T-helper 17 cell (primary cell): ENCODE data around the gene EVC2. TPM values are rescaled to one million over a fixed set of nuclear protein-coding genes. Genes with fewer than 3 reads are reported as not detected.

Experiments
- ATAC-seq: fragments of 150-1000 bp; cut with Tn5 transposase; 2 replicates; pipeline ENCODE4 v1.10.0; 2021; ENCODE audit warnings: mild to moderate bottlenecking, moderate library complexity
- DNase-seq, 3 donors: peaks; one replicate each; pipeline versions ENCODE4 v3.0.0 to v3.0.0-alpha.2; 2020 to 2021
- H3K9me3 ChIP-seq: one replicate; pipeline ENCODE4 v1.7.0; 2013; ENCODE audit warnings: low read length, mild to moderate bottlenecking; ENCODE audit not compliant: control insufficient read depth, poor library complexity, severe bottlenecking
- H3K27ac Mint-ChIP-seq: one replicate; pipeline ENCODE4 v1.8.0; 2022; ENCODE audit warnings: mild to moderate bottlenecking, moderate library complexity, mixed read lengths
- H3K27me3 Mint-ChIP-seq: one replicate; pipeline ENCODE4 v1.8.0; 2022; ENCODE audit warnings: mixed read lengths
- H3K36me3 Mint-ChIP-seq: one replicate; pipeline ENCODE4 v1.8.0; 2022; ENCODE audit warnings: low read depth, mixed read lengths
- H3K4me1 Mint-ChIP-seq: one replicate; pipeline ENCODE4 v1.8.0; 2022; ENCODE audit warnings: mild to moderate bottlenecking, mixed read lengths
- H3K4me3 Mint-ChIP-seq: one replicate; pipeline ENCODE4 v1.8.0; 2022; ENCODE audit warnings: mild to moderate bottlenecking, moderate library complexity, mixed read lengths
- total RNA-seq, 4 donors: library from RNA in 2 of 4; stranded (reverse) in 2 of 4; gene quantifications; one replicate each; pipeline ENCODE4 v1.2.3 and lab custom pipeline; 2022 to 2026

Gene EVC2, protein sequence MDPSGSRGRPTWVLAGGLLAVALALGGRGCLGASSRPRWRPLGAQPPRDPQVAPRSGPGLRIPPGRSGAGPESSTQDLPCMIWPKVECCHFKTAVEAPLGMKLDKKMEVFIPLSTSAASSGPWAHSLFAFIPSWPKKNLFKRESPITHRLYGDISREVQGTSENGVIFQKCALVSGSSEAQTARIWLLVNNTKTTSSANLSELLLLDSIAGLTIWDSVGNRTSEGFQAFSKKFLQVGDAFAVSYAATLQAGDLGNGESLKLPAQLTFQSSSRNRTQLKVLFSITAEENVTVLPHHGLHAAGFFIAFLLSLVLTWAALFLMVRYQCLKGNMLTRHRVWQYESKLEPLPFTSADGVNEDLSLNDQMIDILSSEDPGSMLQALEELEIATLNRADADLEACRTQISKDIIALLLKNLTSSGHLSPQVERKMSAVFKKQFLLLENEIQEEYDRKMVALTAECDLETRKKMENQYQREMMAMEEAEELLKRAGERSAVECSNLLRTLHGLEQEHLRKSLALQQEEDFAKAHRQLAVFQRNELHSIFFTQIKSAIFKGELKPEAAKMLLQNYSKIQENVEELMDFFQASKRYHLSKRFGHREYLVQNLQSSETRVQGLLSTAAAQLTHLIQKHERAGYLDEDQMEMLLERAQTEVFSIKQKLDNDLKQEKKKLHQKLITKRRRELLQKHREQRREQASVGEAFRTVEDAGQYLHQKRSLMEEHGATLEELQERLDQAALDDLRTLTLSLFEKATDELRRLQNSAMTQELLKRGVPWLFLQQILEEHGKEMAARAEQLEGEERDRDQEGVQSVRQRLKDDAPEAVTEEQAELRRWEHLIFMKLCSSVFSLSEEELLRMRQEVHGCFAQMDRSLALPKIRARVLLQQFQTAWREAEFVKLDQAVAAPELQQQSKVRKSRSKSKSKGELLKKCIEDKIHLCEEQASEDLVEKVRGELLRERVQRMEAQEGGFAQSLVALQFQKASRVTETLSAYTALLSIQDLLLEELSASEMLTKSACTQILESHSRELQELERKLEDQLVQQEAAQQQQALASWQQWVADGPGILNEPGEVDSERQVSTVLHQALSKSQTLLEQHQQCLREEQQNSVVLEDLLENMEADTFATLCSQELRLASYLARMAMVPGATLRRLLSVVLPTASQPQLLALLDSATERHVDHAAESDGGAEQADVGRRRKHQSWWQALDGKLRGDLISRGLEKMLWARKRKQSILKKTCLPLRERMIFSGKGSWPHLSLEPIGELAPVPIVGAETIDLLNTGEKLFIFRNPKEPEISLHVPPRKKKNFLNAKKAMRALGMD
- total RNA-seq (1 to 10 TPM; 3.6 to 6.8 TPM), total RNA-seq (lab: John Stamatoyannopoulos, UW) (14.7 to 17.7 reads per million in 2 donors)

DNA sequence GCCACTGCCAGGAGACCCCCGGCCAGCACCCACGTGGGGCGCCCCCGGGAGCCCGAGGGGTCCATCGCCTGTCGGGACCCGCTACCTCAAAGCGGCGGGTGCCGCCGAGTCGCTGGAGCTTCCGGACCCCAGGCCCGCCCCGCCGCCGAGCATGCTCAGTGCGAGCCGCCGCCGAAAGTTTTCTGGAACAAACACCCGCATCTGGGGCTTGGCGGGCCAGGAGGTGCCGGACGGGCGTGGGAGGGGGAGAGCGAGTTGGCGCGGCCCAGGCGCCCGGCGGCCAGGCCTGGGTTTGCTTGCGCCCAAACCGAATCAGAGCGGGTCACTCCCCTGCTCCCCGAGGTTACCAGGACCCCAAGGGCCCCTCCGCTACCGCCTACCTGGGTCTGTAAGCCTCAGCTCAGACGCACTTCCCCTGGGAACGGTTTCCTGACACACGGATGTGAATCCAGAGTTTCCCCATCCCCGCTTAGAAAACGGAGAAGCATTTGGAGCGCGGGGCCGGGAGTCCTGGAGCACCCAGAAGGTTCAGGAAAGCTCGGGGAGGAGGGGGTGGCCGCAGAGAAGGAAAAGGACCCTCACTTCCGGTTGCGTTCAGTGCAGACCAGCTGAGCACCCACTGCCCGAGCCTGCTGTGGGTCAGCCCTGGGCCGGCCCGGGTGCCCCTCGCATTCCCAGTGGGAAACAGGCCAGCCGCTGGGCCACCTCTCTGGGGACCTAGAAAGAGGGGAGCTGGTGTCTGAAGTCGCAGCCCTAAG, at the start of gene EVC2:
Gene EVC2 (minus strand): TSS at position 111 of the 758 bp plus-strand sequence. CDS start 46 bp downstream, at position 65.
- Mint-ChIP-seq H3K27ac (peak within 1 kb of the TSS; percentile 3), H3K27me3 (peaks cover 42% of the 10 kb centered on the region), H3K4me1 (peaks cover 11% of the 10 kb centered on the region), H3K4me3 (peak within 1 kb of the TSS; percentile 74), H3K36me3 (peaks cover 3% of the 10 kb centered on the region)
- ATAC-seq (peak; percentile 48), DNase-seq (peak; percentile 20 to 29 (median 22))
- no peaks in the 10 kb centered on the region for H3K9me3 ChIP-seq

- DNase-seq (no peak), ATAC-seq (no peak)
- no peaks in the 10 kb centered on the region for H3K27me3 Mint-ChIP-seq
- no peaks in the 10 kb centered on the region for H3K9me3 ChIP-seq
- peak overlapping the region; percentile 19 for H3K27ac Mint-ChIP-seq
- no peak overlapping the region for H3K4me3 Mint-ChIP-seq
- no peaks in the 10 kb centered on the region for H3K36me3 Mint-ChIP-seq
- H3K4me1 Mint-ChIP-seq, result peaks cover 6% of the 10 kb centered on the region
Measured at GRCh38 chr4:5757954-5758353, 49.6 kb upstream of the EVC2 start.

DNA sequence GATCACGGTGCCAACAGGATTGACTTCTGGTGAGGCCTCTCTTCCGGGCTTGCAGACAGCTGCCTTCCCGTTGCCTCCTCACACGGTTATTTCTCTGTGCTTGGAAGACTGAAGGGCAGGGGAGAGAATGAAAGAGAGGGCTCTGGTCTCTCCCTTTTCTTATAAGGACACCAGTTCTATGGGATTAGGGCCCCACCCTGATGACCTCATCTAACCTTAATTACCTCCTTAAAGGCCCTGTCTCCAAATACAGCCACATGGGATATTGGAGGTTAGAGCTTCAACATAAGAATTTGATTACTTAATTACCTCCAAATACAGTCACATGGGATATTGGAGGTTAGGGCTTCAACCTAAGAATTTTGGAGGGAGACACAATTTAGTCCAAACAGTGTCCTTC, 49.2 kb upstream of the EVC2 start:
- H3K27ac Mint-ChIP-seq, result no peak overlapping the region

DNA sequence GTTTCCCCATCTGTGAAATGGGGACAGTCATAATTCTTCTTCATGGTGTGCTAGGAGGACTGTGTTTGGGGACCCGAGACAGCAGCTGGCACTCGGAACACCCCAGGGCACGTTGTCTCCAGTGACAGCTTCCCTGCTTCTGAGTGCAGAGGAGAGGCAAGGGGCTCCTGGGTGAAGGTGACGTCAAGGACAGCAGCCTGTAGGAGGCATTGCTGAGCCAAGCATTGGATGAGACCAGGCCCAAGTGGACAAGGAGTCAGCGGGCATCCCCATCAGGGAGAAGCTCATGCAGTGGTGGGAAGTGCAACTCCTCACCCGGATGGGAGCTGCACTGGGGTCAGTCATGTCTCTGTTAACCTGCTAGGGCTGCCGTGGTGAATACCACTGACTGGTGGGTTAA, 48.7 kb upstream of the EVC2 start:
- H3K27ac Mint-ChIP-seq, result no peak overlapping the region
- no peaks in the 10 kb centered on the region for H3K27me3 Mint-ChIP-seq
- H3K4me1 Mint-ChIP-seq, result peaks cover 6% of the 10 kb centered on the region
- no peak for DNase-seq
- no peaks in the 10 kb centered on the region for H3K36me3 Mint-ChIP-seq
- ATAC-seq, result no peak
- no peaks in the 10 kb centered on the region for H3K9me3 ChIP-seq
- no peak overlapping the region for H3K4me3 Mint-ChIP-seq

More for the DNA sequence above, 49.2 kb upstream of the EVC2 start:
- H3K27me3 Mint-ChIP-seq, result no peaks in the 10 kb centered on the region
- peaks cover 6% of the 10 kb centered on the region for H3K4me1 Mint-ChIP-seq
- ATAC-seq (no peak), DNase-seq (no peak)
- H3K4me3 Mint-ChIP-seq, result no peak overlapping the region
- no peaks in the 10 kb centered on the region for H3K9me3 ChIP-seq
- no peaks in the 10 kb centered on the region for H3K36me3 Mint-ChIP-seq

- Mint-ChIP-seq H3K4me3 (no peak overlapping the region), H3K36me3 (no peaks in the 10 kb centered on the region), H3K4me1 (peaks cover 6% of the 10 kb centered on the region), H3K27ac (no peak overlapping the region), H3K27me3 (no peaks in the 10 kb centered on the region)
- ATAC-seq, result no peak
- DNase-seq, result no peak
- no peaks in the 10 kb centered on the region for H3K9me3 ChIP-seq
Measured at GRCh38 chr4:5756271-5756670, 47.9 kb upstream of the EVC2 start.

- no peak for ATAC-seq
- no peak overlapping the region for H3K4me3 Mint-ChIP-seq
- no peak overlapping the region for H3K27ac Mint-ChIP-seq
- no peaks in the 10 kb centered on the region for H3K27me3 Mint-ChIP-seq
- H3K36me3 Mint-ChIP-seq, result no peaks in the 10 kb centered on the region
- DNase-seq, result no peak
- H3K4me1 Mint-ChIP-seq, result peaks cover 6% of the 10 kb centered on the region
- H3K9me3 ChIP-seq, result no peaks in the 10 kb centered on the region
Measured at GRCh38 chr4:5755679-5756078, 47.3 kb upstream of the EVC2 start.

DNA sequence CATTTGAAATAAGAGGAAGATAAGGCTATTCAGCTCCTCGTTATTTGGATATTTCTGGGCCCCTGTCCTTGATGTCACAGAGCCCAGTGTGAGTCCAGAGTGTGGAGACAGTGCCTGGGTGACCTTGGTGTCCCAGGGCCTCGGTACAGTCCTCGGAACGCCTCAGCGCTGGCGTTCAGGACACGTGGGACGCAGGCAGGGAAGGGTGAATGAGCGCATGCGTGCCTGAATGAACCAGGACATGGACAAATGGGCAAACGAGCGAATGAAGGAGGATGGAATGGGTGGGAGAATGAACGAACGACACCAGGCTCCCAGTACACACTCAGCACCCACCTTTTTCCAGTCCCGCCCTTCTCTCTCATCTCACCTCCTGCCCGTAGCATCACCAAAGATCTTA, 46.8 kb upstream of the EVC2 start:
- no peaks in the 10 kb centered on the region for H3K9me3 ChIP-seq
- Mint-ChIP-seq H3K4me3 (no peak overlapping the region), H3K27ac (no peak overlapping the region), H3K4me1 (peaks cover 6% of the 10 kb centered on the region), H3K27me3 (no peaks in the 10 kb centered on the region), H3K36me3 (no peaks in the 10 kb centered on the region)
- DNase-seq (no peak), ATAC-seq (no peak)

- H3K4me1 Mint-ChIP-seq, result peaks cover 6% of the 10 kb centered on the region
- H3K4me3 Mint-ChIP-seq, result no peak overlapping the region
- ATAC-seq (no peak), DNase-seq (no peak)
- H3K27ac Mint-ChIP-seq, result no peak overlapping the region
- H3K27me3 Mint-ChIP-seq, result no peaks in the 10 kb centered on the region
- H3K36me3 Mint-ChIP-seq, result no peaks in the 10 kb centered on the region
- H3K9me3 ChIP-seq, result no peaks in the 10 kb centered on the region
Measured at GRCh38 chr4:5754529-5754881, 46.1 kb upstream of the EVC2 start.

DNA sequence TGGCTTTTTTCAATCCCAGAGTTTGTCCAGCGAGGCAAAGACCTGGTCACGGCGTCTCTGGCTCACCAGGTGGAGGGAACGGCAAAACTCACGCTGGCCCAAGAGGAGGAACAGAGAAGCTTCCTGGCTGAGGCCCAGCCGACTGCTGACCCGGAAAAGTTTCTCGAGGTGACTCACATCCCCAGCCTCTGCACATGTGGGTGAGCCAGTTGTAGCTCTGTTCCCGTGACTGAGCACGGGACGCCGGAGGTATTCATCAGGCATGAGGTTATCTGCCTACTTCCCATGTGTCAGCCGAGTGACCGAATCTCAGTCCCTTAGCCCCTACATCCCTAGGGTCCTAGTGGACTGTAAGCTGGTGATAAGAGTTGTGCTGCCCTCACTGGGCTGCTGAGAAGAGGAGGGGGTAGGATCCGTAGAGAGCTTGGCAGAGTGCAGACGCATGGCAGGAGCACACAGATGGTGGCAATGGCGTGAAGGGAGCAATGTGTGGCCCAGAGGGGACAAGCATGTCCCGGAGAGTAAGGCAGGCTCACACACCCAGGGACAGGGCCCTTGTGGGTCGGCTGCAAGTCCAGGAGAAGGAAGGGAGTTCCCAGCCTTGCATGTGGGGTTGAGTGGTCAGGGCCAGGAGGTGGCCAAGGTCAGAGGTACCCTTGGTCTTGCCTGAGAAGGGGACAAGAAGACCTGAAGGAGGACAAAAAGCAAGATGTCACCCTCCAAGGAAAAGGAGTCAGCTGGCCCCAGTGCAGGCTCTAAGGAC, 45.6 kb upstream of the EVC2 start:
- H3K27ac Mint-ChIP-seq, result no peak overlapping the region
- no peak overlapping the region for H3K4me3 Mint-ChIP-seq
- no peaks in the 10 kb centered on the region for H3K27me3 Mint-ChIP-seq
- H3K36me3 Mint-ChIP-seq, result no peaks in the 10 kb centered on the region
- H3K4me1 Mint-ChIP-seq, result peaks cover 6% of the 10 kb centered on the region
- no peaks in the 10 kb centered on the region for H3K9me3 ChIP-seq
- ATAC-seq (no peak), DNase-seq (no peak)

DNA sequence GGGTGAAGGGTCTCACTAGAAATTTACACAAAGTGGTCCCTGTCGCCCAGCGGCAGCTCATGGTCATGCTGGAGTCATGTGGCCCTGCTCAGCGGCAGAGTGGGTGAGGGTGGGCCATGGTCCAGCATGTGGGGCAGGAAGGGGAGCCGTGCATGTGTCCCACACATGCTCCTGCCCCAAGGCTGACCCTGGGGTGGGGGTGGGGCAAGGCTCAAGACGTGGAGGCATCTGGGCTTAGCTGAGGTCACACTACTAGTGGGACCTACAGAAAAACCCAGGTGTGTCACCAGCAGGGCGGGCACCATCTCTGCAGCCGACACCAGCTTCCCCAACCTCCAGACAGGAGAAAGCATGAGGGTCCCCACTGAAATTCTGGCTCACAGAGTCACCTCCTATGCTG, 45.0 kb upstream of the EVC2 start:
- Mint-ChIP-seq H3K27ac (no peak overlapping the region), H3K27me3 (no peaks in the 10 kb centered on the region), H3K36me3 (no peaks in the 10 kb centered on the region), H3K4me1 (peaks cover 4% of the 10 kb centered on the region), H3K4me3 (no peak overlapping the region)
- ATAC-seq (no peak), DNase-seq (no peak)
- no peaks in the 10 kb centered on the region for H3K9me3 ChIP-seq

GRCh38 chr4:5752376-5753184, 44.2 kb upstream of the EVC2 start:
- no peaks in the 10 kb centered on the region for H3K27me3 Mint-ChIP-seq
- no peak overlapping the region for H3K4me3 Mint-ChIP-seq
- ATAC-seq, result no peak
- no peaks in the 10 kb centered on the region for H3K9me3 ChIP-seq
- no peaks in the 10 kb centered on the region for H3K36me3 Mint-ChIP-seq
- no peaks in the 10 kb centered on the region for H3K4me1 Mint-ChIP-seq
- no peak for DNase-seq
- no peak overlapping the region for H3K27ac Mint-ChIP-seq
